Measurements from ENCODE around the gene SP2. TPM values are rescaled to one million over a fixed set of nuclear protein-coding genes. Genes with fewer than 3 reads are reported as not detected.

The SP2 gene
- total and polyA plus RNA-seq, 2 of the 13 experiments (the other 11 are each of a cell fraction or from before 2014, with no cell fraction given) = 1.4 to 4.8 TPM

DNA sequence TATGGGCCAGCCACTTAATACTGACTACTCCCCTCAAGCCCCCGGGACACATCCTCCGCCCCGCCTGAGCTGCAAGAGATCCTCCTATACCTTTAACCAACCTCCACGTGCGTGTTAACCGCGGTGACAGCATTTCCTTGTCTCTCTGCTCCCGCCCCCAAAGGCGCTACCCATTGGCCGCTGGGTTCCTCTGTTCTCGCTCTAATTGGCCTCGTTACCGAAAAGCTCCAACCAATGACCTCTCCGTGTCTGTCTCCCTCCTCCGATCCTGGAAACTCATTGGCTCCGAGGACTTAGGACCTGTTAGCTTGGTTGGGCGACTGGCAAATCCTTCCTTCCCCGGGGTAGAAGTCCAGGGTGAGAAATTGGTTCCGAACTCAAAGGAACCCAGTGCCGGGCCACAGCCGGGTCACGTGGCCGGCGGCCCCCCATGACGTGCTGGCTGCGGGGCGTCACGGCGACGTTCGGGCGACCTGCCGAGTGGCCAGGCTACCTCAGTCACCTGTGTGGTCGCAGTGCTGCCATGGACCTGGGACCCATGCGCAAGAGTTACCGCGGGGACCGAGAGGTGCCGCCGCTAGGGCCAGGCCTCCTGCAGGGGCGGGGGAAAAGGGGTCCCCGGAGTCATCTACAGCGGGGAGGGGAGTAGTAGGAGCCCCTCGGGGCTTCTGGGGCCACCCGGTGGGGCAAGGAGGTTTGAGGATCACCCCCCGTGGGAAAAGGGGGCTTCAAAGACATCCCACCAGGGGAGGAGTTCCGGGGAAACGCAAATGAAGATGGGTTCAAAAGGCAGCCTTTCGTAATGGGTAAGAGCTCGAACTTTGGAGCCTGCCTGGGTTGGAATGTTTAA, 45.4 kb downstream of the SP2 start, which contains the start of gene PNPO (continued):
- TF ChIP-seq ZSCAN31 (CRISPR knock-in tag; IDR thresholded peaks at IDR 0.05; ENCODE audit: low read depth) = peak; percentile 95
- TF ChIP-seq GATA4 (IDR thresholded peaks at IDR 0.05; ENCODE audit: borderline replicate concordance, low read depth) = peak; percentile 34; the same call in 1 of the 2 replicates
- TF ChIP-seq ZSCAN29 (CRISPR knock-in tag; conservative IDR thresholded peaks at IDR 0.05) = 0 out of 2 replicates have a peak, but pooled peaks have one; percentile 25
- TF ChIP-seq, protein P1, sequence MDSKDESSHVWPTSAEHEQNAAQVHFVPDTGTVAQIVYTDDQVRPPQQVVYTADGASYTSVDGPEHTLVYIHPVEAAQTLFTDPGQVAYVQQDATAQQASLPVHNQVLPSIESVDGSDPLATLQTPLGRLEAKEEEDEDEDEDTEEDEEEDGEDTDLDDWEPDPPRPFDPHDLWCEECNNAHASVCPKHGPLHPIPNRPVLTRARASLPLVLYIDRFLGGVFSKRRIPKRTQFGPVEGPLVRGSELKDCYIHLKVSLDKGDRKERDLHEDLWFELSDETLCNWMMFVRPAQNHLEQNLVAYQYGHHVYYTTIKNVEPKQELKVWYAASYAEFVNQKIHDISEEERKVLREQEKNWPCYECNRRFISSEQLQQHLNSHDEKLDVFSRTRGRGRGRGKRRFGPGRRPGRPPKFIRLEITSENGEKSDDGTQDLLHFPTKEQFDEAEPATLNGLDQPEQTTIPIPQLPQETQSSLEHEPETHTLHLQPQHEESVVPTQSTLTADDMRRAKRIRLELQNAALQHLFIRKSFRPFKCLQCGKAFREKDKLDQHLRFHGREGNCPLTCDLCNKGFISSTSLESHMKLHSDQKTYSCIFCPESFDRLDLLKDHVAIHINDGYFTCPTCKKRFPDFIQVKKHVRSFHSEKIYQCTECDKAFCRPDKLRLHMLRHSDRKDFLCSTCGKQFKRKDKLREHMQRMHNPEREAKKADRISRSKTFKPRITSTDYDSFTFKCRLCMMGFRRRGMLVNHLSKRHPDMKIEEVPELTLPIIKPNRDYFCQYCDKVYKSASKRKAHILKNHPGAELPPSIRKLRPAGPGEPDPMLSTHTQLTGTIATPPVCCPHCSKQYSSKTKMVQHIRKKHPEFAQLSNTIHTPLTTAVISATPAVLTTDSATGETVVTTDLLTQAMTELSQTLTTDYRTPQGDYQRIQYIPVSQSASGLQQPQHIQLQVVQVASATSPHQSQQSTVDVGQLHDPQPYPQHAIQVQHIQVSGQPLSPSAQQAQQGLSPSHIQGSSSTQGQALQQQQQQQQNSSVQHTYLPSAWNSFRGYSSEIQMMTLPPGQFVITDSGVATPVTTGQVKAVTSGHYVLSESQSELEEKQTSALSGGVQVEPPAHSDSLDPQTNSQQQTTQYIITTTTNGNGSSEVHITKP (CRISPR knock-in tag; IDR thresholded peaks at IDR 0.05; ENCODE audit: low read depth) = peak; percentile 88
- TF ChIP-seq ATAD3A (CRISPR knock-in tag; IDR thresholded peaks at IDR 0.05) = no peak
- TF ChIP-seq, protein P2, sequence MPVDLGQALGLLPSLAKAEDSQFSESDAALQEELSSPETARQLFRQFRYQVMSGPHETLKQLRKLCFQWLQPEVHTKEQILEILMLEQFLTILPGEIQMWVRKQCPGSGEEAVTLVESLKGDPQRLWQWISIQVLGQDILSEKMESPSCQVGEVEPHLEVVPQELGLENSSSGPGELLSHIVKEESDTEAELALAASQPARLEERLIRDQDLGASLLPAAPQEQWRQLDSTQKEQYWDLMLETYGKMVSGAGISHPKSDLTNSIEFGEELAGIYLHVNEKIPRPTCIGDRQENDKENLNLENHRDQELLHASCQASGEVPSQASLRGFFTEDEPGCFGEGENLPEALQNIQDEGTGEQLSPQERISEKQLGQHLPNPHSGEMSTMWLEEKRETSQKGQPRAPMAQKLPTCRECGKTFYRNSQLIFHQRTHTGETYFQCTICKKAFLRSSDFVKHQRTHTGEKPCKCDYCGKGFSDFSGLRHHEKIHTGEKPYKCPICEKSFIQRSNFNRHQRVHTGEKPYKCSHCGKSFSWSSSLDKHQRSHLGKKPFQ (CRISPR knock-in tag; IDR thresholded peaks at IDR 0.05; ENCODE audit: insufficient replicate concordance) = peak; percentile 79
- TF ChIP-seq, protein P3, sequence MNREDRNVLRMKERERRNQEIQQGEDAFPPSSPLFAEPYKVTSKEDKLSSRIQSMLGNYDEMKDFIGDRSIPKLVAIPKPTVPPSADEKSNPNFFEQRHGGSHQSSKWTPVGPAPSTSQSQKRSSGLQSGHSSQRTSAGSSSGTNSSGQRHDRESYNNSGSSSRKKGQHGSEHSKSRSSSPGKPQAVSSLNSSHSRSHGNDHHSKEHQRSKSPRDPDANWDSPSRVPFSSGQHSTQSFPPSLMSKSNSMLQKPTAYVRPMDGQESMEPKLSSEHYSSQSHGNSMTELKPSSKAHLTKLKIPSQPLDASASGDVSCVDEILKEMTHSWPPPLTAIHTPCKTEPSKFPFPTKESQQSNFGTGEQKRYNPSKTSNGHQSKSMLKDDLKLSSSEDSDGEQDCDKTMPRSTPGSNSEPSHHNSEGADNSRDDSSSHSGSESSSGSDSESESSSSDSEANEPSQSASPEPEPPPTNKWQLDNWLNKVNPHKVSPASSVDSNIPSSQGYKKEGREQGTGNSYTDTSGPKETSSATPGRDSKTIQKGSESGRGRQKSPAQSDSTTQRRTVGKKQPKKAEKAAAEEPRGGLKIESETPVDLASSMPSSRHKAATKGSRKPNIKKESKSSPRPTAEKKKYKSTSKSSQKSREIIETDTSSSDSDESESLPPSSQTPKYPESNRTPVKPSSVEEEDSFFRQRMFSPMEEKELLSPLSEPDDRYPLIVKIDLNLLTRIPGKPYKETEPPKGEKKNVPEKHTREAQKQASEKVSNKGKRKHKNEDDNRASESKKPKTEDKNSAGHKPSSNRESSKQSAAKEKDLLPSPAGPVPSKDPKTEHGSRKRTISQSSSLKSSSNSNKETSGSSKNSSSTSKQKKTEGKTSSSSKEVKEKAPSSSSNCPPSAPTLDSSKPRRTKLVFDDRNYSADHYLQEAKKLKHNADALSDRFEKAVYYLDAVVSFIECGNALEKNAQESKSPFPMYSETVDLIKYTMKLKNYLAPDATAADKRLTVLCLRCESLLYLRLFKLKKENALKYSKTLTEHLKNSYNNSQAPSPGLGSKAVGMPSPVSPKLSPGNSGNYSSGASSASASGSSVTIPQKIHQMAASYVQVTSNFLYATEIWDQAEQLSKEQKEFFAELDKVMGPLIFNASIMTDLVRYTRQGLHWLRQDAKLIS (CRISPR knock-in tag; IDR thresholded peaks at IDR 0.05) = no peak
- peak; percentile 80; the same call in 1 of the 2 replicates for TF ChIP-seq HOXA9 (CRISPR knock-in tag; IDR thresholded peaks at IDR 0.05; ENCODE audit: borderline replicate concordance)
- no peak for TF ChIP-seq HMG20A (CRISPR knock-in tag; IDR thresholded peaks at IDR 0.05; ENCODE audit: borderline replicate concordance)
- peak; percentile 75 for TF ChIP-seq MED8 (CRISPR knock-in tag; IDR thresholded peaks at IDR 0.05; ENCODE audit: insufficient replicate concordance)
- peak; percentile 73 for TF ChIP-seq KMT2B (CRISPR knock-in tag; IDR thresholded peaks at IDR 0.05)
- peak; percentile 81; the same call in 1 of the 2 replicates for TF ChIP-seq ZNF773 (CRISPR knock-in tag; IDR thresholded peaks at IDR 0.05; ENCODE audit: borderline replicate concordance)
- TF ChIP-seq, protein P4, sequence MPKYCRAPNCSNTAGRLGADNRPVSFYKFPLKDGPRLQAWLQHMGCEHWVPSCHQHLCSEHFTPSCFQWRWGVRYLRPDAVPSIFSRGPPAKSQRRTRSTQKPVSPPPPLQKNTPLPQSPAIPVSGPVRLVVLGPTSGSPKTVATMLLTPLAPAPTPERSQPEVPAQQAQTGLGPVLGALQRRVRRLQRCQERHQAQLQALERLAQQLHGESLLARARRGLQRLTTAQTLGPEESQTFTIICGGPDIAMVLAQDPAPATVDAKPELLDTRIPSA (CRISPR knock-in tag; IDR thresholded peaks at IDR 0.05; ENCODE audit: borderline replicate concordance) = peak; percentile 68
- TF ChIP-seq STAT6 (CRISPR knock-in tag; IDR thresholded peaks at IDR 0.05; ENCODE audit: borderline replicate concordance) = peak; percentile 94; the same call in 1 of the 2 replicates

Measured in HepG2 (cell line).